SU-DHL-6 (cell line): ENCODE measurements around the gene PATE3.

ENCODE experiments used
- CTCF ChIP-seq: fragments of 200-600 bp; sonication (generic); IDR thresholded peaks from one replicate; pipeline ENCODE4 v1.5.1; 2017; ENCODE audit warnings: antibody characterized with exemption, mild to moderate bottlenecking, low read length, moderate library complexity; ENCODE audit not compliant: insufficient read depth, poor library complexity, severe bottlenecking
- EZH2phosphoT487 ChIP-seq: fragments of 200-600 bp; sonication (generic), shearing (Covaris generic); conservative IDR thresholded peaks from 2 replicates; pipeline ENCODE4 v1.6.1; 2018; ENCODE audit warnings: mild to moderate bottlenecking, antibody characterized with exemption, low read length, moderate library complexity, mixed read lengths

DNA sequence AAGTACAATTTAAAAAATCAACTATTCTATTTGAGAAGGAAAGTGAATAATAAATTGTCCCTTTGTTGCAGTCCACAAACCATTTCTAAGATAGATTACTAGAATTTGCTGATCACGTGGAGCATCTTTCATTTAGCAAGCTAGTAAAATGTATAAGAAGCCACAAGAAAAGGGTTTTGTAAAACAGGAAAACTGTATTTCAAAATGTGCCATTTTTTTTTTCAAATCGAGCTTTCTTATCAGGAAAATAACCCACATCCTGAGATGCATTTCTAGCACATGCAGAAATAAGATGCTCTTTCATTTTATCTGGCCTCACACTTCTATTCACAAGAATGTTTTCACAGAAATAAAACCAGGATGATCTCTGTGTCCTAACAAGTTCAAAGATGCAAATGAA, 3.2 kb upstream of the PATE3 start:
- no peak for TF ChIP-seq CTCF
- no peak for TF ChIP-seq EZH2phosphoT487
